Loucy (cell line): Measurements from ENCODE around the gene STPG3.

Experiments used
- EZH2phosphoT487 ChIP-seq: fragments of 200-600 bp; IDR thresholded peaks from 2 replicates; pipeline ENCODE4 v1.6.1; 2018; ENCODE audit warnings: antibody characterized with exemption, mild to moderate bottlenecking, moderate library complexity, borderline replicate concordance
- TF ChIP-seq, protein P1 (sequence below): fragments of 200-600 bp; sonication (generic); conservative IDR thresholded peaks from 2 replicates; pipeline ENCODE4 v1.5.1; 2014; ENCODE audit warnings: mild to moderate bottlenecking, antibody characterized with exemption, low read length

DNA sequence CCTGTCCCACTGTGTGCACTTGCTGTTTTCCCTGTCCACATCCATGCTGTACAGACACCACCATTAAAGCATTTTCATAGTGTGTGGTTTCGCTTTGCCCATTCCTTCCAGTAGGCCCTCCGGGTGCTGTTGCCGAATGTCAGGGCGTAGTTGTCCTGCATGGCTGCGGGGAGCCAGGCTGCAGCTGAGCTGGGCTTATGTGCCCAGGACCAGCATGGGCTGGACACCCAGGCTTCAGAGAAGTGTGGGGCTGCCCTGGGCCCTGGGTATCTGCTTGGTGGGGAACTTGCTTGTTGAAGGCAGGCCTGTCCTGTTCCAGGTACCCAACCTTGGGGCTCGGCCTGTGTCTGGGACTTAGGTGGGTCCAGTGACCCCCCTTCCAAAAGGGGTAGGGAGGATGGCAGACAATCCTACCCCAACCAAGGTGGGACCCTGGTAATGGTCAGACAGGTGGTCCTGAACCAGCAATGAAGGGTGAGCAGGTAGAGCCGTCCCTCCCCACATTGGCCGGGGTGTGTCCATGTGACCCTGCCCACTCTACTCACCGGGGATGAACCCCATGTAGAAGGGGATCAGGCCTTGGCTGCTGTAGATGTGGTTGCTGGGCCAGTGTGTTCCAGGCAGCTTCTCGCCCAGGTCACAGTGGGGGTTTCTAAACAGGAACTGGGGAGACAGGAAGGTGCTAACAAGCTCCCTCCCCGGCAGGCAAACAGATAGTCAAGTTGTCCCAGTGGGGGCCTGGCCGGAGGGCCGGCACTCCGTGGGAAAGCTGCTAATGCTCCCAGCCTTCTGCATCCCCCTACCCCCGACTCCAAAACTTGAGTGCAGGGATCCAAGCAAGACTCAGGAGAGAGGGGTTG, 7.2 kb upstream of the STPG3 start:
- TF ChIP-seq, protein P1, sequence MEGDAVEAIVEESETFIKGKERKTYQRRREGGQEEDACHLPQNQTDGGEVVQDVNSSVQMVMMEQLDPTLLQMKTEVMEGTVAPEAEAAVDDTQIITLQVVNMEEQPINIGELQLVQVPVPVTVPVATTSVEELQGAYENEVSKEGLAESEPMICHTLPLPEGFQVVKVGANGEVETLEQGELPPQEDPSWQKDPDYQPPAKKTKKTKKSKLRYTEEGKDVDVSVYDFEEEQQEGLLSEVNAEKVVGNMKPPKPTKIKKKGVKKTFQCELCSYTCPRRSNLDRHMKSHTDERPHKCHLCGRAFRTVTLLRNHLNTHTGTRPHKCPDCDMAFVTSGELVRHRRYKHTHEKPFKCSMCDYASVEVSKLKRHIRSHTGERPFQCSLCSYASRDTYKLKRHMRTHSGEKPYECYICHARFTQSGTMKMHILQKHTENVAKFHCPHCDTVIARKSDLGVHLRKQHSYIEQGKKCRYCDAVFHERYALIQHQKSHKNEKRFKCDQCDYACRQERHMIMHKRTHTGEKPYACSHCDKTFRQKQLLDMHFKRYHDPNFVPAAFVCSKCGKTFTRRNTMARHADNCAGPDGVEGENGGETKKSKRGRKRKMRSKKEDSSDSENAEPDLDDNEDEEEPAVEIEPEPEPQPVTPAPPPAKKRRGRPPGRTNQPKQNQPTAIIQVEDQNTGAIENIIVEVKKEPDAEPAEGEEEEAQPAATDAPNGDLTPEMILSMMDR, result no peak
- TF ChIP-seq EZH2phosphoT487, result no peak
